A673 (cell line): Measurements from ENCODE around the gene FBXL15. TPM values are rescaled to one million over a fixed set of nuclear protein-coding genes. Genes with fewer than 3 reads are reported as not detected.

Experiments
- BruUV-seq: library from RNA; stranded (reverse); fragments of 400-500 nt; replicated peaks from 2 replicates; lab custom pipeline; 2021; lab: Mats Ljungman, UMichigan
- CTCF ChIA-PET: fragments of 300-600 bp; sonication (Branson Sonifier 250); formaldehyde crosslinking; loops from one replicate; lab custom pipeline; 2022; ENCODE audit warnings: antibody characterized with exemption; lab: Charles Lee
- POLR2A ChIA-PET: fragments of 300-600 bp; sonication (Branson Sonifier 250); formaldehyde crosslinking; loops from one replicate; lab custom pipeline; 2022; ENCODE audit warnings: antibody characterized with exemption; ENCODE audit not compliant: low non-redundant PET; lab: Charles Lee
- DNase-seq: peaks from one replicate; pipeline ENCODE4 v3.0.0-alpha.2; 2015; ENCODE audit warnings: low spot score
- H3K27ac ChIP-seq: fragments of 200-600 bp; sonication (generic); 2 replicates; pipeline ENCODE4 v1.5.1; 2016; ENCODE audit warnings: mixed run types, low read depth, mild to moderate bottlenecking, mixed read lengths, antibody characterized with exemption, low read length; ENCODE audit not compliant: poor library complexity, severe bottlenecking
- H3K27me3 ChIP-seq: fragments of 200-600 bp; sonication (generic); replicated peaks from 2 replicates; pipeline ENCODE4 v1.6.1; 2017; ENCODE audit warnings: mixed run types, low read depth, mild to moderate bottlenecking, mixed read lengths, antibody characterized with exemption, low read length; ENCODE audit not compliant: insufficient read depth, poor library complexity
- H3K36me3 ChIP-seq: fragments of 200-600 bp; sonication (generic); 2 replicates; pipeline ENCODE4 v1.6.1; 2016; ENCODE audit warnings: mixed run types, mild to moderate bottlenecking, mixed read lengths, antibody characterized with exemption, low read length; ENCODE audit not compliant: insufficient read depth, poor library complexity, severe bottlenecking
- H3K4me1 ChIP-seq: fragments of 200-600 bp; sonication (generic); 2 replicates; pipeline ENCODE4 v1.6.1; 2017; ENCODE audit warnings: mixed run types, mild to moderate bottlenecking, mixed read lengths, antibody characterized with exemption, low read length; ENCODE audit not compliant: insufficient read depth, poor library complexity, severe bottlenecking
- H3K4me3 ChIP-seq: fragments of 200-600 bp; sonication (generic); 2 replicates; pipeline ENCODE4 v1.5.1; 2016; ENCODE audit warnings: low read depth, mixed run types, mild to moderate bottlenecking, mixed read lengths, low read length; ENCODE audit not compliant: poor library complexity, severe bottlenecking
- H3K9me3 ChIP-seq: fragments of 200-600 bp; sonication (generic); 2 replicates; pipeline ENCODE4 v1.6.1; 2016; ENCODE audit warnings: mixed run types, low read depth, mild to moderate bottlenecking, mixed read lengths, antibody characterized with exemption, low read length; ENCODE audit not compliant: poor library complexity, severe bottlenecking
- EZH2 ChIP-seq: fragments of 200-600 bp; sonication (generic); IDR thresholded peaks from 2 replicates; pipeline ENCODE4 v1.6.1; 2017; ENCODE audit warnings: borderline replicate concordance, low read depth, mild to moderate bottlenecking, mixed read lengths, antibody characterized with exemption, low read length; ENCODE audit not compliant: poor library complexity, severe bottlenecking
- intact Hi-C: fragments of 100-400 bp; cut with micrococcal nuclease; formaldehyde crosslinking; loops from one replicate; pipeline ENCODE4 v1.10.0; 2022; ENCODE audit not compliant: unreplicated experiment
- total RNA-seq: library from RNA; stranded (reverse); gene quantifications from 2 replicates; pipeline ENCODE4 v1.2.3, GENCODE V29; 2021
- TF ChIP-seq, protein P1 (sequence below): fragments of 300-800, 200-600 bp; sonication (generic); conservative IDR thresholded peaks from 2 replicates; pipeline ENCODE4 v1.5.1; 2017; ENCODE audit warnings: low read depth, mild to moderate bottlenecking, antibody characterized with exemption, low read length, moderate library complexity, mixed read lengths

FBXL15 gene
- total RNA-seq, 1 experiment from 2014 or later = 8.9 TPM

DNA sequence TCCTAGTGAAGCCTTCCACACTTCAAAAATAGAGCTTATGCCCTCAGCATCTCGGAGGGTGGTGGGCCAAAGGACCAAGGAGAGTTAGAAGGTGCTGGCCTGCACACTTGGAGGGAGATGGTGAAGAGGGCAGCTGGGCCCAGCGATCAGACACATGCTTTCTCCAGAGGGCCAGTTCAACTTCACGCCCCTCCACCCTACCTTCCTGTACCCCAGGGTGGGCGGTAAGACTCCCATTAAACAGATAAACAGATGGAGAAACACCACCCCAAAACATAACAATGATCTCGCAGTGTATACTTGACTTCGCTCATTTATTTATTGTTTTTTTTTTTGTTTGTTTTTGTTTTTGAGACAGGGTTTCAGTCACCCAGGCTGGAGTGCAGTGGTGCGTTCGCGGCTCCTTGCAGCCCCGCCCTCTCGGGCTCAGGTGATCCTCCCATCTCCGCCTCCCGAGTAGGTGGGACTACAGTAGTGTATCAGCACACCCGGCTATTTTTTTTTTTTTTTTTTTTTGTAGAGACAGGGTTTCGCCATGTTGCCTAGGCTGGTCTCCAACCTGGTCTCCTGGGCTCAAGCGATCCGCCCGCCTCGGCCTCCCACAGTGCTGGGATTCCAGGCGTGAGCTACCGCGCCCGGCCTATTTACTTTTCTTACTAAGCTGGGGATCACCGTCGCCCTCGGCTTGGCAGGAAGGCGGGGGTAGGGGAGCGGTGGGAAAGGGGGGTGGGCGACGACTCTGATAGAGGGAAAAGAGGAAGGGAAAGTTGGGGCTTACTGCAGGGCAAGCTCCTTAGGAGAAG is 28.9 kb downstream of the FBXL15 start:
- intact Hi-C loops = no loop called here
- no peaks in the 10 kb centered on the region for H3K9me3 ChIP-seq
- peak overlapping the region; percentile 82 for H3K27ac ChIP-seq
- BruUV-seq = no TSS peak
- peak; percentile 74 for DNase-seq
- no peaks in the 10 kb centered on the region for H3K27me3 ChIP-seq
- ChIA-PET POLR2A (interaction anchor here (0.7 kb wide), 1 partner anchor 17 kb away, joined by 4 read pairs; the partner anchor contains the start of gene CUEDC2), CTCF (interaction anchor here (0.7 kb wide), 1 partner anchor 280 kb away, joined by 6 read pairs; no protein-coding TSS in a partner anchor)
- TF ChIP-seq, protein P1, sequence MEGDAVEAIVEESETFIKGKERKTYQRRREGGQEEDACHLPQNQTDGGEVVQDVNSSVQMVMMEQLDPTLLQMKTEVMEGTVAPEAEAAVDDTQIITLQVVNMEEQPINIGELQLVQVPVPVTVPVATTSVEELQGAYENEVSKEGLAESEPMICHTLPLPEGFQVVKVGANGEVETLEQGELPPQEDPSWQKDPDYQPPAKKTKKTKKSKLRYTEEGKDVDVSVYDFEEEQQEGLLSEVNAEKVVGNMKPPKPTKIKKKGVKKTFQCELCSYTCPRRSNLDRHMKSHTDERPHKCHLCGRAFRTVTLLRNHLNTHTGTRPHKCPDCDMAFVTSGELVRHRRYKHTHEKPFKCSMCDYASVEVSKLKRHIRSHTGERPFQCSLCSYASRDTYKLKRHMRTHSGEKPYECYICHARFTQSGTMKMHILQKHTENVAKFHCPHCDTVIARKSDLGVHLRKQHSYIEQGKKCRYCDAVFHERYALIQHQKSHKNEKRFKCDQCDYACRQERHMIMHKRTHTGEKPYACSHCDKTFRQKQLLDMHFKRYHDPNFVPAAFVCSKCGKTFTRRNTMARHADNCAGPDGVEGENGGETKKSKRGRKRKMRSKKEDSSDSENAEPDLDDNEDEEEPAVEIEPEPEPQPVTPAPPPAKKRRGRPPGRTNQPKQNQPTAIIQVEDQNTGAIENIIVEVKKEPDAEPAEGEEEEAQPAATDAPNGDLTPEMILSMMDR = no peak
- TF ChIP-seq EZH2 = no peak
- peaks cover 5% of the 10 kb centered on the region for H3K36me3 ChIP-seq
- H3K4me3 ChIP-seq = peak overlapping the region; percentile 89
- H3K4me1 ChIP-seq = peaks cover 6% of the 10 kb centered on the region

DNA sequence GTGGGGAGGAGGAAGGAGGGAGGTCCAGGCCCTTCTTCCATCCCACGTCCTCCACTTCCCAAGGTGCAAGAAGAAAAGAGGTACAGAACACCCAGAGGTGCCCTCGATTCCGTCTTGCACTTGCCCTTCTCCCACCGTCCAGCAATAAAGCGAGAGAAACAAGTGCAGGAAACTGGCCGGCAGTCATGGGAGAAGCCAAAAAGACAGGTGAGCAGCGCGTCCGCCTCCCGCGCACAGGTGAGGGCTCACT is 29.4 kb downstream of the FBXL15 start:
- Histone ChIP-seq H3K36me3 (peaks cover 7% of the 10 kb centered on the region), H3K27ac (peak overlapping the region; percentile 82), H3K4me1 (peaks cover 6% of the 10 kb centered on the region), H3K9me3 (no peaks in the 10 kb centered on the region), H3K4me3 (peak overlapping the region; percentile 89), H3K27me3 (no peaks in the 10 kb centered on the region)
- no TSS peak for BruUV-seq
- ChIA-PET POLR2A (interaction anchor here (0.7 kb wide), 1 partner anchor 18 kb away, joined by 4 read pairs; the partner anchor contains the start of gene CUEDC2), CTCF (interaction anchor here (0.7 kb wide), 1 partner anchor 281 kb away, joined by 6 read pairs; no protein-coding TSS in a partner anchor)
- DNase-seq = no peak
- intact Hi-C loops = no loop called here
- TF ChIP-seq, protein P1 = no peak
- no peak for TF ChIP-seq EZH2

DNA sequence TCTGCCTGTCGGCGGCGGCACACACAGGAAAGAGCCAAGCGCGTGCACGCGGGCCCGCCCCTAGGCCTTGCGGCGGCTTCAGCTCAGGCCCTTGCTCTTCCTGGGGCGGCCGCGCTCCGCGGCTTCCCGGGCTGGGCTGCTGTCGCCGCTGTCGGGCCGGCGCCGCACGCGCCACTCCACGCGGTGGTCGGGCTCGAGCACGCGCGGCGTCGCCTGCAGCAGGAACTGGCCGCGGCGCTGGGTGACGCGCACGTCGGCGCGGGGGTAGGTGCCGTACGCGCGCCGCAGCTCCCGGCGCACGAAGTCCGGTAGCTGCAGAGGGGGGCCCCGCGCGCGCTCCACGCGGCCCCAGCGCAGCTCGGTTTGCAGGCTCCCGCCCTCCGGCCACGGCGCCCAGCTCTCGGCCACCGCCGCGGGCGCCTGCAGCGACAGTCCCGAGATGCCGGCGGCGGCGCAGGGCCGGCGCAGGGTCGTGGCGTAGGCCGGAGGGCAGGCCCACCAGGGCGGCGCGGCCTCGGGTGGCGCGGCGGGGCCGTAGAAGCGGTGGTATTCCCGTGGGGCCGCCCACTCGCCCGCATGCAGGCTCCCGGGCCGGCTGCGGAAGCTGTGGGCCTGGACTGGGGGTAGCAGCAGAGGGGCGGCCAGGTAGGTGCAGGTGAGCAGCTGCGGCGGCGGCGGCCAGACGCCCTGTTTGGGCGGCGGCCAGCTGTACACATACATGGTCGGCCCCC is 29.9 kb downstream of the FBXL15 start:
- Histone ChIP-seq H3K27me3 (no peaks in the 10 kb centered on the region), H3K27ac (peak overlapping the region; percentile 82), H3K9me3 (no peaks in the 10 kb centered on the region), H3K4me1 (peaks cover 6% of the 10 kb centered on the region), H3K4me3 (peak overlapping the region; percentile 89), H3K36me3 (peaks cover 12% of the 10 kb centered on the region)
- TF ChIP-seq, protein P1 = no peak
- no peak for TF ChIP-seq EZH2
- POLR2A ChIA-PET = interaction anchor here (0.7 kb wide), 1 partner anchor 18 kb away, joined by 4 read pairs; the partner anchor contains the start of gene CUEDC2
- BruUV-seq = no TSS peak
- intact Hi-C loops = no loop called here
- DNase-seq = peak; percentile 93
- CTCF ChIA-PET = no interaction called here
